Astrocyte (in vitro differentiated cells and primary cell): Measurements from ENCODE around the gene FLRT1.

Experiments
- EZH2 ChIP-seq: IDR thresholded peaks from 2 replicates; pipeline ENCODE4 v1.6.1; 2012; ENCODE audit warnings: mild to moderate bottlenecking, low read length, inconsistent platforms; ENCODE audit not compliant: insufficient read depth
- TF ChIP-seq, protein P1 (sequence below): IDR thresholded peaks from 2 replicates; pipeline ENCODE4 v1.5.1; 2011; ENCODE audit warnings: low read depth, mild to moderate bottlenecking, inconsistent platforms, low read length, moderate library complexity; ENCODE audit not compliant: insufficient read depth

DNA sequence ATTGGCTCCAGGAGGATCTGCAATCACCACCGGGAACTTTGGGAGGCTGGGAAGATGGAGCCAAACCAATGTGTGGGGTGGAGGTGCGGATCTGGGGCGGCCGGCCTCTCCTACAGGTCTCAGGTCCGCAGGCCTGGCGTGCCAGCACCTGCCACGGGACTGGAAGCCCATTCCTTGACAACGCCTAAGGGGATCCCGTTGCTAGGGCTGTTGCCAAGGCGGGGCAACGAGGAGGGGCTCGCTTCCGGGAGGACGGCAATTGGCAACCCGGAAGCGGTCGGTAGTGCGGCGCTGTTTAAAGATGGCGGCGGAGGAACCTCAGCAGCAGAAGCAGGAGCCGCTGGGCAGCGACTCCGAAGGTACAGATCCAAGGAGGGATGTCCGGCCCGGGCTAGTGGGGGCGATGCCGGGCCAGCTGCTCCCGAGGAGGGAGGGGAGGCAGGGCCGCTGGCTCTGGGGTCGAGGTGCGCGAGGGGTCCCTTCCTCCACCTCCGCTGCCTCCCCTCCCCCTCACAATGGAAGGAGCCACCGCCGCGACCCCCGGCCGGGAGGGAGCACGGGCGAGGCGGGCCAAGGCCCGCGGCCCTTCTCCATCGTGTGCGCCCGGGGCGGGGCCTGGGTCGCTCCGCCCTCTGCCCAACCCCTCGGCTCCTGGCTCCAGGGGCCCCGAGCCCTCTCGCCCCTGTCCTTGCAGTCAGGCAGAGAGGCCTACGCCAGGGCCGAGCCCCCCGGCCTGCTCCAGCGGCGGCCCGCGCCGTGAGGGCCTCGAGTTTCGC lies 49.4 kb upstream of the FLRT1 start, which contains the start of gene OTUB1:
- TF ChIP-seq, protein P1, sequence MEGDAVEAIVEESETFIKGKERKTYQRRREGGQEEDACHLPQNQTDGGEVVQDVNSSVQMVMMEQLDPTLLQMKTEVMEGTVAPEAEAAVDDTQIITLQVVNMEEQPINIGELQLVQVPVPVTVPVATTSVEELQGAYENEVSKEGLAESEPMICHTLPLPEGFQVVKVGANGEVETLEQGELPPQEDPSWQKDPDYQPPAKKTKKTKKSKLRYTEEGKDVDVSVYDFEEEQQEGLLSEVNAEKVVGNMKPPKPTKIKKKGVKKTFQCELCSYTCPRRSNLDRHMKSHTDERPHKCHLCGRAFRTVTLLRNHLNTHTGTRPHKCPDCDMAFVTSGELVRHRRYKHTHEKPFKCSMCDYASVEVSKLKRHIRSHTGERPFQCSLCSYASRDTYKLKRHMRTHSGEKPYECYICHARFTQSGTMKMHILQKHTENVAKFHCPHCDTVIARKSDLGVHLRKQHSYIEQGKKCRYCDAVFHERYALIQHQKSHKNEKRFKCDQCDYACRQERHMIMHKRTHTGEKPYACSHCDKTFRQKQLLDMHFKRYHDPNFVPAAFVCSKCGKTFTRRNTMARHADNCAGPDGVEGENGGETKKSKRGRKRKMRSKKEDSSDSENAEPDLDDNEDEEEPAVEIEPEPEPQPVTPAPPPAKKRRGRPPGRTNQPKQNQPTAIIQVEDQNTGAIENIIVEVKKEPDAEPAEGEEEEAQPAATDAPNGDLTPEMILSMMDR: no peak
- TF ChIP-seq EZH2: no peak
